Activated CD8-positive, alpha-beta memory T cell treated with anti-CD3 and anti-CD28 coated beads for 48 hours (primary cell): ENCODE data around the gene SLC6A20.
"Not testable (repeated sequence)": the region's sequence is repeated elsewhere in the genome, so short reads cannot be mapped to it uniquely, and the experiment has no call there.

Experiments
- DNase-seq, 3 experiments: peaks; one replicate each; pipeline ENCODE4 v3.0.0-alpha.2; 2020; ENCODE audit warnings: low read depth in 2 of 3, low spot score in 2 of 3

Gene SLC6A20

GRCh38 chr3:45760878-45761711 is 35.2 kb downstream of the SLC6A20 start:
- no peak for DNase-seq

- no peak for DNase-seq
Observed at GRCh38 chr3:45759851-45760250, 36.5 kb downstream of the SLC6A20 start.

GRCh38 chr3:45758871-45759270 is 37.5 kb downstream of the SLC6A20 start:
- DNase-seq = no peak

GRCh38 chr3:45757141-45757540 is 39.2 kb downstream of the SLC6A20 start:
- DNase-seq = not testable (repeated sequence)

GRCh38 chr3:45756055-45756454 is 40.3 kb downstream of the SLC6A20 start:
- DNase-seq = no peak

- DNase-seq = no peak
Observed at GRCh38 chr3:45754461-45754860, 41.9 kb downstream of the SLC6A20 start.

GRCh38 chr3:45753095-45753494 is 43.2 kb downstream of the SLC6A20 start:
- DNase-seq = no peak

- no peak for DNase-seq
Observed at GRCh38 chr3:45751537-45752242, 44.6 kb downstream of the SLC6A20 start.

- no peak for DNase-seq
Observed at GRCh38 chr3:45749880-45750279, 46.5 kb downstream of the SLC6A20 start.

GRCh38 chr3:45749036-45749600 is 47.2 kb downstream of the SLC6A20 start:
- not testable (repeated sequence) for DNase-seq

GRCh38 chr3:45748068-45748467 is 48.3 kb downstream of the SLC6A20 start:
- no peak for DNase-seq

- DNase-seq = no peak
Observed at GRCh38 chr3:45746777-45747622, 49.3 kb downstream of the SLC6A20 start.

GRCh38 chr3:45746165-45746776 is 50.1 kb downstream of the SLC6A20 start:
- DNase-seq = no peak

- no peak for DNase-seq
Observed at GRCh38 chr3:45742461-45743089, 53.8 kb downstream of the SLC6A20 start.

- no peak for DNase-seq
Observed at GRCh38 chr3:45741742-45742460, 54.4 kb downstream of the SLC6A20 start.

- DNase-seq = no peak
Observed at GRCh38 chr3:45741247-45741646, 55.1 kb downstream of the SLC6A20 start.

GRCh38 chr3:45739991-45740390 is 56.3 kb downstream of the SLC6A20 start:
- DNase-seq = no peak

- no peak for DNase-seq
Observed at GRCh38 chr3:45737234-45737633, 59.1 kb downstream of the SLC6A20 start.

GRCh38 chr3:45736707-45737106 is 59.6 kb downstream of the SLC6A20 start:
- DNase-seq = no peak
